Left renal pelvis (tissue), 4 donors: ENCODE data around the gene REEP6. TPM values are rescaled to one million over a fixed set of nuclear protein-coding genes. Genes with fewer than 3 reads are reported as not detected.

ENCODE experiments used
- DNase-seq, 4 donors: peaks; one replicate each; pipeline ENCODE4 v3.0.0-alpha.2; 2013; ENCODE audit warnings: low read depth in 4 of 4, low spot score in 3 of 4
- polyA plus RNA-seq, 4 donors: library from polyadenylated mRNA; unstranded; fragments of 120-200 nt; gene quantifications; one replicate each; pipeline ENCODE4 v1.2.1, GENCODE V29; 2013; ENCODE audit not compliant: insufficient read length in 4 of 4

Gene REEP6
- 10 to 100 TPM in 2 of 4 donors, 1 to 10 TPM in 2; 2.2 to 23.5 (median 14.0) TPM for polyA plus RNA-seq

DNA sequence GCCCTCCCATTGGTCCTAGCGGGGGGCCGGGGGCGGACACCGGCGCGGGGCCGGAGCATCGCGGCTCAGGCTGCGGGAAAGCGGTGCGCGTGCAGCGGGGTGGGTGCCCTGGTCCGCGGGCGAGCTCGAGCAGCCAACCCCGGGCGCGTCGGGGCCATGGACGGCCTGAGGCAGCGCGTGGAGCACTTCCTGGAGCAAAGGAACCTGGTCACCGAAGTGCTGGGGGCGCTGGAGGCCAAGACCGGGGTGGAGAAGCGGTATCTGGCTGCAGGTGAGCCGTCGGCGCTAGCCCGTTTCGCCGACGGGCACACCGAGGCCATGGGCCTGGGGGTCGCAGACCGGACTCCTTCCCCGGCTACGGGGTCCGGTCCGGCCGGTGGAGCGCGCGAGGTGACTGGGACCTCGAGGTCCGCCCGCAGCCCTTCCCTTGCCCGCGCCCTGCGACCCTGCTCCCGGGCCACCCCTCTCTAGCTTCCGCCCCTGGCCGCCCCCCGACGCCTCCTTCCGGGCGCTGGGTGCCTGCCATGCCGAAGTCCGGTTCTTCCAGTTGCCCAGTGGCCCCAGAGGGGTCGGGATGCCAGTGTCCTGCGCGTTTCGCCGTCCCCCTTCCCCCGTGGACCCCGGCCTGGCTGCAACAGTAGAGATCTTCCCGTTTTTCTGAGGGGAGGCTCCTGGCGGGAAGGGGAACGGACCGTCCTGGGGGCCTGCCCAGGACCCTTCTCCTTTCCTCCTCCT is at the start of gene REEP6:
Gene REEP6 (plus strand): TSS at position 68 of the 735 bp plus-strand sequence. CDS start 89 bp downstream, at position 157.
- DNase-seq, result no peak

DNA sequence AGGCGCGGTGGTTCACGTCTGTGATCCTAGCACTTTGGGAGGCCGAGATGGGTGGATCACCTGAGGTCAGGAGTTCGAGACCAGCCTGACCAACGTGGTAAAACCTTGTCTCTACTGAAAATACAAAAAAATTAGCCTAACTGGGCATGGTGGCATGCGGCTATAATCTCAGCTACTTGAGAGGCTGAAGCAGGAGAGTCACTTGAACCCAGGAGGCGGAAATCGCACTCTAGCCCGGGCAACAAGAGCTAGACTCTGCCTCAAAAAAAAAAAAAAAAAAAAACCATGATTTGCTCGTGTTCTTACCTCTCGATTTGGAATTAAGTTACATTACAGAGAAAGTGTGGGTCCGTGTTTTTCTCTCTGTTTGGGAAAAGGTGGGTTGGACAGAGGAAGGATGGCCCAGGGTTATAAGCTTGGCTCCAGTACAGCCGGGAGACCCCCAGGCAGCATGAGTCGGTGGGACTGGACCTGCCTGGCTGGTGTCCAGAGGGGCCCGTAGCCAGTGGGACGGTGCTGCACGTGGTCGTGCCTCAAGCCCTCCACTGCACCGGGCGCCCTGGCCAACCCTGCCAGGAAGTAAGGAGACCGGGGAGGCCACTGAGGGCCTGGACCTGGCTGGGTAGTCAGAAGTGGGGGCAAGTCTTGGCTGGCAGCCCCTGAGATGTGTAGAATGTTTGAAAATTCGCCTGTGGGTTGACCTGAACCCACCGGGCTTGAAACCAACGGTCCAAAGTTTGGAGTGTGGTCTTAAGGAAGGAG is 49.1 kb upstream of the REEP6 start:
- no peak for DNase-seq

DNA sequence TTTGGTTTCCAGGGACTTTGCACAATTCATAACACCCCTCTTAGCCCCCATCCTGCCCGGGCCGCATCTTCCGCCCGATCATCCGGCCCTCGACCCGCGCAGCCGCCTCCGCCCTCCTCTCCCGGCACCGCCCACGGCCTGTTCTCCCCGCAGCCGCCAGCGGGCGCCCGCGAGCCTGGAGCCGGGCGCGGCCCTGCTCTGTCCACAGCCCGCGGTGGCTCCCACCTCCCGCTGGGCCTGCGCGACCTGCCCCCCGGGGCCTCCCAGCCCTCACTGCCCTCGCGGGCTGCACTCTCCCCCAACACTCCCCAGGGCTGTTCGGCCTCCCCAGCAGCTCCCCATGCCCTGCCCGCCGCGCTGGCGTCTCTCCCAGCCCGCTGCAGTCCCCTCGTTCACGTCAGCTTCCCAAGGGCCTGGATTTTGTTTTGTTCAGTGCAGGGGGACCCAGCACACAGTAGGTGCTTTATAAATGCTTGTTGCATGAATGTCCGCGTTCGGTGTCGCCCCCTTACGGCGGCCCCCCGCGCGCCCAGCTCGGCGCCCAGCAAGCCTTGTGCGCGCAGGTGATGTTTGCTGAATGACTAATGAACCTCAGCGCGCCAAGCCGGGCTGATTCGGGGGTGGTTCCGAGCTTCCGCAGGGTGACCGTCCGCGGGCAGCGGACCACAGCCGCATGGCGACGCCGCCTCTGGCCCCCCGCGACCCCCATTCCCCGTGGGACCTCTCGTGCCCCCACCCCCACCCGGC is 45.6 kb upstream of the REEP6 start:
- DNase-seq, result no peak

DNA sequence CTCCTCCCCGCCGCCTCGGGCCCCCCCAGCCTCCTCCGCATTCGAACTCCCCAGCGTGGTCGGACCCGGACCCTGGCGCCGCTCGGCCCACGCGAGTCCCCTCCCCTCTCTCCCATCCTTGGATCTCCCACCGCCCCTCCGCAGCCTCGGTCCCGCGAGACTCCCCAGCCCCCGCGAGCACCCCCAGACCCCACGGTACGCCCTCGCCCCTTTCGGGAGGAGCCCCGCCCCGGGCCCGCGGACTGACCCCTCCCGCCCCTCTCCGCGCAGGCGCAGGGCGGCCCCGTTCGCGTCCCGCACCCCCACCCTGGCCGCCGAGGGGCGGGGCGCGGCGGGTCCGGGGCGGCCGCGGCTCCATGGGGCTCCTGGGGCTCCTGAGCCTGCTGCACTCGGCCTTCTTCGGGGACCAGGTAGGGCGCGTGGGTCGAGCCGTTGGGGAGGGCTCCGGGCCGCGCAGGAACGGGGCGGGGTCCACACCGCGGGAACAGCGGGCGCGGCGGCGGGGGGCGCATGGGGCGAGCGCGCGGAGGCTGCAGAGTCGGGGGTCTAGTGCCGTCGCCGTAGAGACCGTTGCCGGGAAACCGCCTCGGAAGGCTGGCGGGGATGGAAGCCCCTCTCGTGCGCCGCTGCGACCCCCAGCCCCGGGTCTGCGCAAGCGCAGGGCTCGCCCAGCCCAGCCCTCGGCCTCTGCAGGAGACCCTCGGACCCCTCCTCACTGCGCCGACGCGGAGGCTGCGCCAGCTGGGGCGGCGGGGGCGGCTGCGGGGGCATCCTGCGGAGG is 44.9 kb upstream of the REEP6 start:
- DNase-seq, result no peak

DNA sequence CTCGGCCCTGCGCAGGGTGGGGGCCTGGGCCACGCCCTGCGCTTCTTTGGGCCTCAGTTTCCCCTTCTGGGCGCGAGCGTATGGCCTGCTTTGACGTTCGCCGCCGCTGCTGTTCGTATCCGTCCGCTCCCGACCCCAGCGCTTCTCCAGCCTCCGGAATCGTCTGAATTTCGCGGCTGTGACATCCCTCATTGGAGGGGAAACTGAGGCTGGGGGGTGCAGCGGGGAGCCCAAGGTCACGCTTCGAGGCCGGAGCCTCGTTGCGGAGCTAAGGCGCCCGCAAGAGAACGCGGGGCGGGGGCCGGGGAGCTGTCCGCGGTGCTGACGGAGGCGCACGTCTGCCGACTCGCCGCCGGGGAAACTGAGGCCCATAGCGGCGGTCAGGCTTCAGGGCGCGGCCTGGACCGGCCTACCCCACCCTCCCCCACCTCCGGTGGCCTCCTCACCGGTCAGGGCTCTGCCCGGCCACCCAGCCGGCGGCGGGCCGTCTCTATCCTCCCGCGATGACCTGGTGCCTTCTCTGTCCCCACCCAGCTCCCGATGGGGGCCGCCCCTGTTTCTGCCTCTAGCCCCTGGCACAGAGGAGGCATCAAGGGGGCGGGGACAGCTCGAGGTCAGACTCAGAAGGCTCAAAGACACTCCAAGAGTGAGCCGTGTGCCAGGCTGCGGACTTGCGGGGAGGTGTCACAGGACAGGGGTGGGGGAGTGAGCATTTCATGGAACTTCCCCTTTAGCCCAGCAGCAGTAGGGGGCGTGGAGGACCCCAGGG is 44.1 kb upstream of the REEP6 start:
- no peak for DNase-seq

DNA sequence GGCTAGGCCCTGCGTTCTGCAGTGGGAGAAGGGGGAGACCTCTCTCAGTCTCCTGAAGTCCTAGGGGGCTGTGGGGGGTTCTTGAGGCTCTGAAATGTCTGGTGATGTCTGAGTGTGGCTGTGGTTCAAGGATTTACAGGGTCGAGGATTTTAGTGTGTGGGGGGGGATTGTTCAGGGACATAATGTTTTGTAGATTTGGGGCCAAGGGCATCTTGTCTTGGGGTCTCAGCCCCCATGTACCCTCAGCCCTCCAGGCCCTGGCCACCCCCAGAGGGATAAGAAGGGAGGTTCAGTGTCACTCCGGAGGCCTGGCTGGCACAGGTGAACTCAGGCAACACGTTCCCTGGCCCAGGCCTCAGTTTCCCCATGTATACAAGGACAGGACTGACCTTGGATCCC is 43.5 kb upstream of the REEP6 start:
- DNase-seq, result no peak

DNA sequence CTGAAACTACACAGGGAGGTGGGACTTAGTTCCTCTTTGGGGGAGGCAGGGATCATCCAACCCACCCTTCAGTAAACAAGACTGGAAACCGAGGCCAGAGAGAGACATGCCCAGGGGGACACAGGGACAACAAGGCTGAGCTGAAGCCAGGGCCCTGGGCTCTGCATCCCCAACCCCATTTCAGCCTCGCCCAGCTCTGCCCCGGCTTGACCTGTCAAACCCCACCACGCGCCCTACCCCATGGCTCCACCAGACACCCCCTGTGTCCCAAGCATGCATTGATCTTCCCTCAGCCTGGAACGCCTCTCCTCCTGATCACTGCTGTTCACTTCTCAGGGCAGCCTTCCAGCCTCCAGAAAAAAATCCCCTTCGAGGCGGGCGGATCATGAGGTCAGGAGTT is 43.0 kb upstream of the REEP6 start:
- DNase-seq, result no peak

DNA sequence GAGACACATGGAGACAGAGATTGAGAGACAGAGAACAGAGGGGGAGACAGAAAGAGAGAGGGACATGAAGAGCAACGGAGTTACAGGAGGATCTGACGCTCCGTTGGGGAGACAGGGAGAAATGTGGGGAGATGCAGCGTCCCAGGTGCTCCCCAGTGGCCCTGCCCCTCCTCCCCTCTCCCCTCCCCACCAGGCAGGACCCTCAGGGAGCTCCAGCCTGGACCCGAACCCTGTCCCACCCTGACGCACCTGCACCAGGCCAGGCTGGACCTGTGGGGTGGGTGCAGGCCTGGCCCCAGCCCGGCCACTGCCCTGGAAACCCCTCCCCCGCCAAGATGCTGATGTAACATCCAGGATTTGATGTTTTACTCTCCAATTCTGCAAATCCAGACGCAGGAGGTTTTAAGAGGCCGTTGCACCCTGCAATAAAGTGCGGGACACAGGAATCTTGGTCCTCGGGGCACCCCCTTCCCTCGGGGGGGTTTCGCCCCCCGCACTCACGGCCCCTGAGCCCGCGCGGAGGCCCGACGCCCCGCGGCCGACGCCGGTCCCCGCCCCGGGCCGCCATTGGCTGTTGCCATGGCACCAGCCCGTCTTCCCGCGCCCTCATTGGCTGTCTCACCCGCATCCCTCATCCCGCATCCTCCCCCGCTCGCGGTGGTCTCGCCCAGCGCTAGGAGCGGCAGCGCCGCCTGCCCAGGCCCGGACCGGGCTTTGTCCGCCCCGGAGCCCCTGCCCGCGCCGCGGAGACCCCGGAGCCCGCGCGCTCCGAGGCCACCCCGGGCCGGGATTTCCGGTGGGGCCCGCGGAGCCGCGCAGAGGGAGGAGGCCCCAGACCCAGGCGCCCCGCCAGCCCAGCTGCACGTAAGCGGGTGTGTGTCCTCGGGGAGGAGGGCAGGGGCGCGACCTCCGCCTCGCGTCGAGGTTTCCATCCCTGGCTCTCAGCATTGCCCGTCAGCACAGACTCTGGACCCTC is 41.2 kb upstream of the REEP6 start, which contains the start of gene APC2:
Gene APC2 (plus strand): TSS at position 655 of the 976 bp plus-strand sequence. CDS start 2,881 bp downstream, outside the sequence.
- DNase-seq, result no peak

DNA sequence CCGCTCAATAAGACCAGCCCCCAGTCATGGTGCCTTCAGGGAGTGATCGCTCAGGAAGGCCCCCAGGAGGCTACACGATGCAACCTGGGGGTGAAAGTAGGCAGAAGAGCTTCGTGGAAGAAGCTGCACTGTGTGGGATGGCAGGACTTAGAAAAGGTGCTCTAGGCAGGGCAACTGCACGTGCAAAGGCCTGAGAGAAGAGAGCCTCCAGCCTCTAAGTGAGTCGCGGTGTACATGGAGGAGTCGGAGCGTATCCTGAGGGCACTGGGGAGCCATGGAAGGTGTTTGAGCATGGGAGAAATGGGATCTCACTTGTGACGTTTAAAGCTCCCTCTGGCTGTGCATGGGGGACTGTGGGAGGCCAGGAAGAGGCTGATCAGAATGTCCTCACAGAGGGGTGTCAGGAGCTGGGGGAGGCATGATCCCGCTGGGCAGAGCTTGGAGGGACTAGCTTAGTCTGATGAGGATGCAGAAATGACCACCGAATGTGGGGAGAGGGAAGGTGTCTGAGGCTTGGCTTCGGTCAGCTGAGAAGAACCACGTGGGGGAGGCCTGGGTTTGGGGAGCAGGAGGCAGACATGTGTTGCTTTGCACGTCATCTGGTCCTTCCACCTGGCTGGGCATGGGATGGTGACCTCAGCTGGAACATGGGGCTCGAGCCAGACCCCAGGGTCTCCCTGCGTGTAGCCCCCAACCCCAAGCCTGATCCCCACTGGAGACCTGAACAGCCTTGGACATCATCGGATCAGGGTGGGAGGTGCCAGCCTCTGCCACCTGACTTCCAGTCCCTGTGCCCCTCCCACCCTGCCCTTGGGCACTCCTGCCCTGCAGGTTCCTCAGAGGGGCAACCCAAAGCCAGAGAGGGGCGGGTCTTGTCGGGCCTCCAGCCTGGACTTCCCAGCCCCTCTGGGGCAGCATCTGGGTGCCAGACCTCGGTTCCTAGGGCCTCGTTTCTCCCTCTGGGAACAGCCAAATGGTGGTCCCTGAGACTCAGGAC is 39.9 kb upstream of the REEP6 start:
- DNase-seq, result no peak

DNA sequence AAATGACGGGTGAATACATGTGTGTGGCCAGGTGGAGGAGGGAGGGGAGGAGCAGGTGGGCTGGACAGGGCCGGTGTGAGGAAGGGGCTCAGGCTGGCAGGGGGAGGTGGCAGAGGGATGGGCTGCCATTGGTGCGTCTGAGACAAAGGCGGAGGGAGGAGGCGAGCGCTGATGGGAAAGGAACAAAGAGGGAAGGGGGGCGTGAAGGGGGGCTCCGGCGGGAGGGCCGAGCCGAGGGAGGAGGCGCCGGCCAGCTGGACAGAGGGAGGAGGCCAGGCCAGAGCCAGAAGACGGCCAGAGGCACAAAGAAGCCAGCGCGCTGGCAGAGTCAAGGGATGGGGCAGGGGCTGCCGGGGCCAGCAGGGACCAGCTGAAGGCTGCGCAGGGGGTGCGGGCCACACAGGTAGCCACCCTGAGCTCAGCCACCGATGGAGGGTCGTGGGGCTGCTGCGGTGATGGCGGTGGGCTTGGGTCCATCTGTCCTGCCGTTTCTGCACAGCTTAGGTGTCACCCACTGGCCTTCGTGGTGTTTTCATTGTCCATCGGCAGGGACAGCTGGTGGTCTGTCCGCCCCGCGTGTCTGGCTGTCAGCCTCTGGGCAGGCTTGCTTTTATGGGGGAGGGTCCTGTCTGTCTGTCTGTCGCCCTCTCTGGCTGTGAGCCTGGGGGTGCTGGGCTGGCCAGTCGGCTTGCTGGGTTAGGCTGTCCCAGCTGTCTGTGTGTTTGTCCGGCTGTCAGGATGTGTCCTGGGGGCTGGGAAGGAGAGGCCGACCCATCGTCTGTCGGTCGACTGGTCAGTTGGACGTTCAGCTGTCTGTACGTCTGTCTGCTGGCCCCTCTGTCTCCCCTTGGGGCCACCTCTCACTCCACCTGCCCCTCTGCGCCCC is 38.8 kb upstream of the REEP6 start:
- DNase-seq, result no peak

DNA sequence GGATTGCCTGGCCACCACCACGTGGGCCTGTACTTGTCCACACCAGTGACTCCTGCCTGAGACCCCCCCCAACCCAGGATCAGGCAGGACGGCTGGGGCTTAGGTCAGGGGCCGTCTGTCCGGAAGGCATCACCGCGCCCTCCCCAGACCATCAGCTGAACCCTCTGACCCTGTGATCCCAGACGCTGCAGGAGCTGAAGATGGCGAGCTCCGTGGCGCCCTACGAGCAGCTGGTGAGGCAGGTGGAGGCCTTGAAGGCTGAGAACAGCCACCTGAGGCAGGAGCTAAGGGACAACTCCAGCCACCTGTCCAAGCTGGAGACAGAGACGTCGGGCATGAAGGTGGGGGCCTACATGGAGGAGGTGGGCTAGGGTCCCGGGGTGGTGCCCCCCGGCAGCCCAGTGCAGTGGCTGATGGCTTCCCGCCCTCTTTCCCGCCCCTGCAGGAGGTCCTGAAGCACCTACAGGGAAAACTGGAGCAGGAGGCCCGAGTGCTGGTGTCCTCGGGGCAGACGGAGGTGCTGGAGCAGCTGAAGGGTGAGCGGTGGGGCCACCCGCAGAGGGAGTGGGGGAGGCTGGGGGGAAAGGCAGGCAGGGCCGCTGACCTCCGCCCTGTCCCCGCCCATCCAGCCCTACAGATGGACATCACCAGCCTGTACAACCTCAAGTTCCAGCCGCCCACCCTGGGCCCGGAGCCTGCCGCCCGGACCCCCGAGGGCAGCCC is 38.0 kb upstream of the REEP6 start:
- no peak for DNase-seq

DNA sequence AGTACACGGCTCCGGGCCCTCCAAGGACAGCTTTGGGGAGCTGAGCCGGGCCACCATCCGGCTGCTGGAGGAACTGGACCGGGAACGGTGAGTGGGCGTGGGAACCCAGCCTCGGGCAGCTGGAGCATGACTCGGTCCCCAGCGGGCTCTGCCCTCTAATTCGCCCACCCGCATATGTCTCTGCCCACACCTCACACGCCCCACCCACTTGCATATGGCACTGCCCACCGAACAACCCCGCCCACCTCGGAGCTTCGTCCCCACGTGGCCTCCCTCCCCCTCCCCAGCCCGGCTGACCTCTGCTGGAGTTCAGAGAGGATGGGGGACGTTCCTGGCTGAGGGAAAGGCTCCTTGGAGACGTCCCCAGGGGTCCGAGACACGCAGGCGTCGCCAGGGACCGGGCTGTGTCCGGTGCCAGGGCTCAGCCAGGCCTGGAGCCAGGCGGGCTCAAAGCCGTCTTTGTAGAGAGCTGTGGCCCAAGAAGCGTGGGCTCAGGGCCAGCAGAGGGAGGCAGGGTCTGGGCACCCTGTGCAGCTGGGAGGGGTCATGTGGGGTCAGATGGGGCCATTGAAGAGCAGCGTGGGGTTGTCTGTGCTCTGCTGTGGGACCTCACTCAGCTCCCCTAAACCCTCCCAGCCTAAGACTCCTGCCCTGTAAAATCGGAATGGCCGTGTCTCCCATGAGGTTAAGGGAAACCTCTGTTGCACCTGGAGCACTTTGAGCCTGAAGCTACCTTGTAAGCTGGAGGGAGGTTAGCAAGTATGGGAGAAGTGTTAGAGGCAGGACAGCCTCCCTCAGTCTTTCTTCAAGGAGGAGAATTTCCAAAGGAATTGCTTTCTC is 37.2 kb upstream of the REEP6 start:
- DNase-seq, result no peak

DNA sequence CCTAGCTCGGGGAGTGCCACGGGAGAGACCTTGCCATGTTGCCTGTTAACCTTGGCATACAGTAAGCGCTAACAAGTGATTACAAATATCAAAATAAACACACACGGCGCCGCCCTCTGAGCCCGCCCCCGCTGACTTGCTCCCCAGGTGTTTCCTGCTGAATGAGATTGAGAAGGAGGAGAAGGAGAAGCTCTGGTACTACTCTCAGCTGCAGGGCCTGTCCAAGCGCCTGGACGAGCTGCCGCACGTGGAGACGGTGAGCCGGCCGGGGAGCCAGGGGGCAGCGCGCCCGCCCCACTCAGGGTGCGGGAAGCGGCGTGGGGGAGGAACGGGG is 36.0 kb upstream of the REEP6 start:
- DNase-seq, result no peak

DNA sequence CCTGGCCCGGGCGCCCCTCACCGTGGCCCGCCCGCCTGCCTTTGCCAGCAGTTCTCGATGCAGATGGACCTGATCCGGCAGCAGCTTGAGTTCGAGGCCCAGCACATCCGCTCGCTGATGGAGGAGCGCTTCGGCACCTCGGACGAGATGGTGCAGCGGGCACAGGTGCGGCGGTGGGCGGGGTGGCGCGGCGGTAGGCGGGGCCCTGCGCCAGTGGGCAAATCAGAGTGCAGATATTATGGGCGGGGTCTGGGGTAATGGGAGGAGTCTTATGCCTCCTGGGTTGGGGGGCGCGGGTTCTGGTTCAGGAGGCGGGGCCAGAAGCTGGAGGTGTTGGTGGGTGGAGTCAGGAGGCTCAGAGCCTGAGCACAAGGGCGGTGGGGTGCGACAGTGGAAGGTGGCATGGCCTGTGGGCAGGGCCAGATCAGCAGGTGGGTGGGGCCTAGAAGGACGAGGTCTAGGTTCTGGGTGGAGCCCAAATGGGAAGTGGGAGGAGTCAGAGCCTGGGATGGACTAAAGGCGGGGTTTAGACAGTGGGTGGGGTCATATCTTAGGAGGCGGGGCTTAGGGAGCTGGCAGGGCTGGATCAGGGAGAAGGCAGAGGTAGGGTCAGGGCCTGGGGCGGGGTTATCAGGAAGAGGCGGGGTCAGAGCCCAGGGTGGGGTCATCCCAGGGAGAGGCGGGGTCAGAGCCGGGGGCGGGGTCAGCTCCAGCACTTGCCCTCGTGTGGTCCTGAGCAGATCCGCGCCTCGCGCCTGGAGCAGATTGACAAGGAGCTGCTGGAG is 35.5 kb upstream of the REEP6 start:
- no peak for DNase-seq
